K562 (cell line): ENCODE data around the gene KIF27. TPM values are rescaled to one million over a fixed set of nuclear protein-coding genes. Genes with fewer than 3 reads are reported as not detected.

ENCODE experiments used
- ATAC-seq: fragments of 200-7000 bp; cut with Tn5 transposase; 3 replicates; pipeline ENCODE4 v1.9.1; 2020; ENCODE audit warnings: moderate library complexity
- BruUV-seq: library from RNA; stranded (reverse); fragments of 400-500 nt; replicated peaks from 2 replicates; lab custom pipeline; 2021; lab: Mats Ljungman, UMichigan
- CTCF ChIA-PET: fragments of 300-600 bp; formaldehyde crosslinking; extraction: SDS; loops from one replicate; lab custom pipeline; 2021; ENCODE audit warnings: low intra/inter-chr PET ratio; lab: Yijun Ruan, JAX
- POLR2A ChIA-PET: fragments of 300-600, 350-650 bp; sonication (Branson Sonifier 250); formaldehyde crosslinking; extraction: SDS; loops from one replicate; lab custom pipeline; 2021; ENCODE audit warnings: antibody characterized with exemption, inconsistent platforms; lab: Yijun Ruan, JAX
- DNase-seq, 4 experiments: peaks; one replicate each; pipeline versions ENCODE4 v3.0.0 to v3.0.0-alpha.2; 2011 to 2018; ENCODE audit warnings: low spot score in 3 of 4, mixed read lengths in 3 of 4; ENCODE audit errors: extremely low read depth in 1 of 4
- FAIRE-seq: peaks from 2 replicates; lab custom pipeline; 2011; peaks lifted over from hg19 to GRCh38; lab: Jason Lieb, UNC
- H2AFZ ChIP-seq: 2 replicates; pipeline ENCODE4 v1.6.0; 2011; ENCODE audit warnings: low read depth, low read length, control low read depth, inconsistent platforms
- H3K27ac ChIP-seq: fragments of 200-600 bp; 3 replicates; pipeline ENCODE4 v1.8.0; 2011; ENCODE audit warnings: low read depth, mild to moderate bottlenecking, control low read depth, inconsistent platforms, low read length, moderate library complexity, mixed read lengths; ENCODE audit errors: extremely low read depth
- H3K27me3 ChIP-seq, 2 experiments: fragments of 300-600 bp in 1 of 2; 2 replicates in 1 of 2; 3 replicates in 1 of 2; pipeline versions ENCODE4 v1.6.0 to v1.8.0; 2011; ENCODE audit warnings: inconsistent platforms in 2 of 2, low read length in 2 of 2, mild to moderate bottlenecking in 1 of 2, mixed read lengths in 1 of 2, moderate library complexity in 1 of 2; ENCODE audit not compliant: control insufficient read depth in 2 of 2, insufficient read depth in 2 of 2
- H3K36me3 ChIP-seq: fragments of 300-600 bp; 3 replicates; pipeline ENCODE4 v1.8.0; 2011; ENCODE audit warnings: mild to moderate bottlenecking, low read length, inconsistent platforms; ENCODE audit not compliant: control insufficient read depth, insufficient read depth
- H3K4me1 ChIP-seq, 2 experiments: fragments of 200-600 bp in 1 of 2; replicated peaks in 1 of 2; 2 replicates in 1 of 2; 3 replicates in 1 of 2; pipeline versions ENCODE4 v1.5.1 to v1.8.0; 2011; ENCODE audit warnings: inconsistent platforms in 2 of 2, low read length in 2 of 2, mild to moderate bottlenecking in 1 of 2, mixed read lengths in 1 of 2, moderate library complexity in 1 of 2; ENCODE audit not compliant: control insufficient read depth in 2 of 2, insufficient read depth in 2 of 2
- H3K4me2 ChIP-seq: 2 replicates; pipeline ENCODE4 v1.6.1; 2011; ENCODE audit warnings: low read length, control low read depth, inconsistent platforms, mixed read lengths; ENCODE audit not compliant: insufficient read depth
- H3K4me3 ChIP-seq: fragments of 200-600 bp; sonication (generic), shearing (Covaris generic); 2 replicates; pipeline ENCODE4 v1.5.1; 2016; ENCODE audit warnings: control low read depth, inconsistent platforms
- H3K79me2 ChIP-seq: fragments of 200-600 bp; 3 replicates; pipeline ENCODE4 v1.8.0; 2011; ENCODE audit warnings: low read length, inconsistent platforms; ENCODE audit not compliant: control insufficient read depth, insufficient read depth
- H3K9ac ChIP-seq, 2 experiments: 2 replicates each; pipeline versions ENCODE4 v1.6.0 to v1.6.1; 2011; ENCODE audit warnings: low read depth in 2 of 2, low read length in 2 of 2, control low read depth in 1 of 2, inconsistent platforms in 1 of 2, mild to moderate bottlenecking in 1 of 2, mixed read lengths in 1 of 2; ENCODE audit not compliant: insufficient read depth in 1 of 2
- H3K9me1 ChIP-seq: one replicate; pipeline ENCODE4 v1.6.0; 2011; ENCODE audit warnings: inconsistent platforms, mild to moderate bottlenecking, low read length, moderate library complexity; ENCODE audit not compliant: control insufficient read depth, insufficient read depth
- H3K9me3 ChIP-seq: replicated peaks from 2 replicates; pipeline ENCODE4 v1.5.1; 2011; ENCODE audit warnings: low read depth, low read length, inconsistent platforms; ENCODE audit not compliant: control insufficient read depth, insufficient read depth
- H4K20me1 ChIP-seq: replicated peaks from 2 replicates; pipeline ENCODE4 v1.6.1; 2011; ENCODE audit warnings: low read length, inconsistent platforms, mixed read lengths; ENCODE audit not compliant: control insufficient read depth, insufficient read depth
- CEBPB ChIP-seq: fragments of 450-650 bp; IDR thresholded peaks from 2 replicates; pipeline ENCODE4 v1.6.1; 2016; ENCODE audit warnings: missing genetic modification characterization, missing compliant biosample characterization
- MIER1 ChIP-seq: fragments of 450-650 bp; IDR thresholded peaks from 2 replicates; pipeline ENCODE4 v1.6.1; 2016; ENCODE audit warnings: antibody characterized with exemption, mild to moderate bottlenecking, low read depth
- PYGO2 ChIP-seq: fragments of 450-650 bp; IDR thresholded peaks from 2 replicates; pipeline ENCODE4 v1.6.1; 2016; ENCODE audit warnings: mild to moderate bottlenecking, missing genetic modification characterization, moderate library complexity, missing compliant biosample characterization
- WHSC1 ChIP-seq: IDR thresholded peaks from one replicate; pipeline ENCODE4 v1.6.1; 2012; ENCODE audit warnings: low read length, control low read depth, inconsistent platforms
- WGBS: fragments of 100-300 bp; shearing (Covaris generic); methylation state at CpG from one replicate; pipeline ENCODE4 v1.1.6; 2016; ENCODE audit warnings: low coverage, mixed read lengths; ENCODE audit not compliant: insufficient coverage; ENCODE audit errors: missing lambda C conversion rate; 5-methylcytosine and 5-hydroxymethylcytosine counted together
- in situ Hi-C: fragments of 300-500 bp; cut with MboI; formaldehyde crosslinking; loops from 4 replicates; pipeline ENCODE4 v1.15.0; 2018; ENCODE audit warnings: inconsistent platforms, mixed read lengths
- intact Hi-C: fragments of 100-400 bp; cut with micrococcal nuclease; formaldehyde crosslinking; loops from 2 replicates; pipeline ENCODE4 v1.14.2; 2022
- polyA plus RNA-seq, 8 experiments: library from polyadenylated mRNA; depleted of rRNA in 4 of 8; stranded (reverse) in 5 of 8; unstranded in 3 of 8; fragments of >200 nt; fragmentation: Nextera tagmentation in 2 of 8; fragmentation: Illumina TruSeq in 1 of 8; extraction: Ambion mirVana in 2 of 8; extraction: Trizol in 1 of 8; gene quantifications; 2 replicates each; pipeline versions ENCODE4 v1.2.1 to v1.2.3, GENCODE V29; 2011 to 2014; ENCODE audit warnings: inconsistent platforms in 1 of 8, missing spikeins in 1 of 8
- total RNA-seq, 7 experiments: library from RNA; depleted of rRNA in 6 of 7; stranded (reverse); fragments of >200 nt in 6 of 7; fragmentation: Illumina TruSeq in 2 of 7; extraction: Trizol in 2 of 7; gene quantifications; 2 replicates each; pipeline versions ENCODE4 v1.2.1 to v1.2.3, GENCODE V29; 2011 to 2021; ENCODE audit warnings: low replicate concordance in 1 of 7

Gene KIF27
- total and polyA plus RNA-seq, 9 of the 15 experiments (the other 6 are each of a cell fraction or from before 2014, with no cell fraction given), result 0.32 to 2.4 (median 0.98) TPM

DNA sequence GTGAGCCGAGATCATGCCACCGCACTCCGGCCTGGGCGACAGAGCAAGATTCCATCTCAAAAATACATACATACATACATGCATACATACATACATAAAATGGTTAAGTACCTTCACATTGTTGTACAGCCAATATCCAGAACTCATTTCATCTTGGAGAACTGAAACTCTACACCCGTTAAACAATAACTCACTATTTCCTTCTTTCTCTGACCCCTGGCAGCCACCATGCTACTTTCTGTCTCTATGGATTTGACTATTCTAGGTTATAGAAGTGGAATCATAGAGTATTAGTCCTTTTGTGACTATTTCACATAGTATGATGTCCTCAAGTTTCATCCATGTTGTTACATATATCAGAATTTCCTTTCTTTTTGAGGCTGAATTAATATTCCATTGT lies 9.6 kb upstream of the KIF27 start (continued):
- TF ChIP-seq WHSC1 (no peak), MIER1 (no peak)
- TF ChIP-seq, all 486 proteins: peak for 0

- H3K9me1 ChIP-seq, result no peaks in the 10 kb centered on the region
- ChIA-PET CTCF (no interaction called here), POLR2A (no interaction called here)
- H3K4me3 ChIP-seq, result no peak overlapping the region
- FAIRE-seq (no peak), ATAC-seq (no peak), DNase-seq (no peak)
- BruUV-seq, result no TSS peak
- H4K20me1 ChIP-seq, result no peaks in the 10 kb centered on the region
- no peak overlapping the region for H3K27ac ChIP-seq
- no peak overlapping the region for H3K9ac ChIP-seq
- no peaks in the 10 kb centered on the region for H3K9me3 ChIP-seq
- no peaks in the 10 kb centered on the region for H3K27me3 ChIP-seq
- in situ Hi-C loops (no loop called here), intact Hi-C loops (loop anchor here (10.0 kb wide), 1 partner anchor 113 kb away; the partner anchor contains the start of gene GKAP1)
- no peak overlapping the region for H3K4me2 ChIP-seq
- no peaks in the 10 kb centered on the region for H3K36me3 ChIP-seq
- H3K4me1 ChIP-seq, result no peaks in the 10 kb centered on the region; a peak in 1 of 5 replicates
- H3K79me2 ChIP-seq, result no peaks in the 10 kb centered on the region
- TF ChIP-seq CEBPB (tag), result 0 out of 2 replicates have a peak, but pooled peaks have one; percentile 35
- no peak for TF ChIP-seq PYGO2
- WGBS, result 13% methylated on average over 1 of the region's 1 CpG
- no peak overlapping the region for H2AFZ ChIP-seq
These were observed 6.4 kb upstream of the KIF27 start for GRCh38 chr9:83927591-83927990.
